Lower leg skin (tissue), 4 donors: Measurements from ENCODE around the gene POLR1B. TPM values are rescaled to one million over a fixed set of nuclear protein-coding genes. Genes with fewer than 3 reads are reported as not detected.
"Not testable (repeated sequence)": the region's sequence is repeated elsewhere in the genome, so short reads cannot be mapped to it uniquely, and the experiment has no call there.

Experiments
- DNase-seq, 2 donors: peaks; one replicate each; pipeline ENCODE4 v3.0.0-alpha.2; 2019; ENCODE audit warnings: low spot score in 2 of 2
- H3K4me3 ChIP-seq: fragments of 200-600 bp; sonication (generic); 2 replicates; pipeline ENCODE4 v1.5.1; 2017; ENCODE audit warnings: mild to moderate bottlenecking, low read depth; ENCODE audit not compliant: poor library complexity, severe bottlenecking
- POLR2A ChIP-seq, 2 donors: fragments of 450-650 bp; IDR thresholded peaks; one replicate each; pipeline ENCODE4 v1.6.1; 2016 to 2017; ENCODE audit warnings: antibody characterized with exemption in 2 of 2, mild to moderate bottlenecking in 1 of 2, moderate library complexity in 1 of 2
- WGBS, 2 donors: methylation state at CpG; one replicate each; pipeline ENCODE4 v1.1.5; 2018; 5-methylcytosine and 5-hydroxymethylcytosine counted together
- intact Hi-C: fragments of 100-400 bp; cut with DNase I; formaldehyde crosslinking; loops from one replicate; pipeline ENCODE4 v1.15.0; 2023; ENCODE audit warnings: low total_unique reads
- total RNA-seq, 4 donors: library from RNA; depleted of rRNA; stranded (reverse); fragments of >200 nt; gene quantifications; one replicate each; pipeline ENCODE4 v1.1.0, GENCODE V29; 2016
- TF ChIP-seq, protein P1 (sequence below), 3 donors: fragments of 450-650 bp; IDR thresholded peaks; one replicate each; pipeline ENCODE4 v1.5.1; 2016; ENCODE audit warnings: antibody characterized with exemption in 3 of 3, mild to moderate bottlenecking in 3 of 3, moderate library complexity in 2 of 3

POLR1B gene
- total RNA-seq, 4 donors from 2014 or later: 12.4 to 17.0 (median 16.1) TPM

DNA sequence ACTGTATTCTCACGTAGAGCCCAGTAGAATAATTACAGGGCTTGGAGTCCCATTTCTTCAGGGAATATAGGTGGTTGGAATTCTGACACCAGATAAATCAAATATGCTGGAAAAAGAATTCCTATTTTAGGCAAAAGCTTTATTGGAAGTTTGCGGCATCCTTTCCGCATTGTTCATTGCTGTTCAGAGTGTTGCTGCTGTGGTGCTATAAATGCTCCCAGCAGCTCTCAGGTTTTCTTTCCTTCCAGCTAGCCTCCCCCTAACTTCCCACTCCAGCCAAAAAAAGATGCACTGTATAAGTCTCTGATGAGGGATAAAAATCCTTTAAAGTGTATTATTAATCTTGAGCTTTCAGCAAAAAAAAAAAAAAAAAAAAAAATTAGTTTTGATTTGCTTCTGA lies 25.5 kb upstream of the POLR1B start:
- WGBS, 2 donors: 96 to 97% methylated on average over 3 of the region's 3 CpGs
- TF ChIP-seq POLR2A (IDR thresholded peaks at IDR 0.05): no peak
- TF ChIP-seq, protein P1, sequence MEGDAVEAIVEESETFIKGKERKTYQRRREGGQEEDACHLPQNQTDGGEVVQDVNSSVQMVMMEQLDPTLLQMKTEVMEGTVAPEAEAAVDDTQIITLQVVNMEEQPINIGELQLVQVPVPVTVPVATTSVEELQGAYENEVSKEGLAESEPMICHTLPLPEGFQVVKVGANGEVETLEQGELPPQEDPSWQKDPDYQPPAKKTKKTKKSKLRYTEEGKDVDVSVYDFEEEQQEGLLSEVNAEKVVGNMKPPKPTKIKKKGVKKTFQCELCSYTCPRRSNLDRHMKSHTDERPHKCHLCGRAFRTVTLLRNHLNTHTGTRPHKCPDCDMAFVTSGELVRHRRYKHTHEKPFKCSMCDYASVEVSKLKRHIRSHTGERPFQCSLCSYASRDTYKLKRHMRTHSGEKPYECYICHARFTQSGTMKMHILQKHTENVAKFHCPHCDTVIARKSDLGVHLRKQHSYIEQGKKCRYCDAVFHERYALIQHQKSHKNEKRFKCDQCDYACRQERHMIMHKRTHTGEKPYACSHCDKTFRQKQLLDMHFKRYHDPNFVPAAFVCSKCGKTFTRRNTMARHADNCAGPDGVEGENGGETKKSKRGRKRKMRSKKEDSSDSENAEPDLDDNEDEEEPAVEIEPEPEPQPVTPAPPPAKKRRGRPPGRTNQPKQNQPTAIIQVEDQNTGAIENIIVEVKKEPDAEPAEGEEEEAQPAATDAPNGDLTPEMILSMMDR (IDR thresholded peaks at IDR 0.05): no peak
- intact Hi-C loops: loop anchor here (10.0 kb wide), 1 partner anchor 52 kb away; no protein-coding TSS in a partner anchor
- no peak for DNase-seq
- H3K4me3 ChIP-seq: no peak overlapping the region

GRCh38 chr2:112518807-112519206 lies 23.5 kb upstream of the POLR1B start:
- TF ChIP-seq POLR2A (IDR thresholded peaks at IDR 0.05): no peak
- TF ChIP-seq, protein P1 (IDR thresholded peaks at IDR 0.05): no peak
- no peak for DNase-seq
- intact Hi-C loops: loop anchor here (10.0 kb wide), 1 partner anchor 54 kb away; no protein-coding TSS in a partner anchor
- WGBS, 2 donors: 86 to 93% methylated on average over 7 of the region's 7 CpGs
- no peak overlapping the region for H3K4me3 ChIP-seq

DNA sequence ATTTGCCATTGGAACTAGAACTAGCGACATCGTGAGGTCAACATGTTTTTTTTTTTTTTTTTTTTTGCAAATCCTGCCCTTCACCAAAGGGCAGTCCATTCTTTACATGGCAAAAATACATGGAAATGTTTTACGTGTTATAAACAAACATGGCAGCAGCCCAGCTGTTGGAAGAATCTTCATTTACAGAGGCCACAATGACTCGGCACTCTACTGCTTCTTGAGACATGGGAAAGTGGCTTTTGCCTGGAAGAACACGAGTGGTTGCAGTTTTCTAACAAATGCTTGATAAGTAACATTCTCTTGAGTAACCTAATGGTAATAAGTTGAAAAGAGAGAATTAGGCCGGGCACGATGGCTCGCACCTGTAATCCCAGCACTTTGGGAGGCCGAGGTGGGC lies 22.8 kb upstream of the POLR1B start:
- no peak for TF ChIP-seq POLR2A (IDR thresholded peaks at IDR 0.05)
- TF ChIP-seq, protein P1 (IDR thresholded peaks at IDR 0.05): no peak
- intact Hi-C loops: loop anchor here (10.0 kb wide), 1 partner anchor 55 kb away; no protein-coding TSS in a partner anchor
- H3K4me3 ChIP-seq: no peak overlapping the region
- WGBS, 2 donors: 85 to 88% methylated on average over 9 of the region's 9 CpGs
- no peak for DNase-seq

GRCh38 chr2:112520234-112520783 lies 22.0 kb upstream of the POLR1B start:
- DNase-seq: no peak
- whole genome bisulfite sequencing, 2 donors: 95 to 96% methylated on average over 7 of the region's 7 CpGs
- no peak overlapping the region for H3K4me3 ChIP-seq
- intact Hi-C loops: no loop called here
- TF ChIP-seq, protein P1 (IDR thresholded peaks at IDR 0.05): no peak
- TF ChIP-seq POLR2A (IDR thresholded peaks at IDR 0.05): no peak

GRCh38 chr2:112523291-112523777 lies 18.9 kb upstream of the POLR1B start:
- TF ChIP-seq, protein P1 (IDR thresholded peaks at IDR 0.05): no peak
- TF ChIP-seq POLR2A (IDR thresholded peaks at IDR 0.05): no peak
- 86 to 91% methylated on average over 3 of the region's 3 CpGs for WGBS, 2 donors
- no peak overlapping the region for H3K4me3 ChIP-seq
- DNase-seq: no peak
- intact Hi-C loops: no loop called here

DNA sequence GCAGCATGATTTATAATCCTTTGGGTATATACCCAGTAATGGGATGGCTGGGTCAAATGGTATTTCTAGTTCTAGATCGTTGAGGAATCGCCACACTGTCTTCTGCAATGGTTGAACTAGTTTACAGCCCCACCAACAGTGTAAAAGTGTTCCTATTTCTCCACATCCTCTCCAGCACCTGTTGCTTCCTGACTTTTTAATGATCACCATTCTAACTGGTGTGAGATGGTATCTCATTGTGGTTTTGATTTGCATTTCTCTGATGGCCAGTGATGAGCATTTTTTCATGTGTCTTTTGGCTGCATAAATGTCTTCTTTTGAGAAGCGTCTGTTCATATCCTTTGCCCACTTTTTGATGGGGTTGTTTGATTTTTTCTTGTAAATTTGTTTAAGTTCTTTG lies 18.0 kb upstream of the POLR1B start:
- H3K4me3 ChIP-seq, DNase-seq, intact Hi-C loops: not testable (repeated sequence)
- WGBS, 2 donors: 98 to 99% methylated on average over 3 of the region's 3 CpGs
